Testis (tissue), 3 donors: Measurements from ENCODE around the gene MMP23B. TPM values are rescaled to one million over a fixed set of nuclear protein-coding genes. Genes with fewer than 3 reads are reported as not detected.

Experiments used
- DNase-seq: peaks from one replicate; pipeline ENCODE4 v3.0.0-alpha.2; 2019
- H3K27ac ChIP-seq, 2 donors: fragments of 200-600 bp; sonication (generic); one replicate each; pipeline ENCODE4 v1.5.1; 2019
- H3K27me3 ChIP-seq: fragments of 200-600 bp; sonication (generic); one replicate; pipeline ENCODE4 v1.5.1; 2019
- H3K36me3 ChIP-seq: fragments of 200-600 bp; sonication (generic); one replicate; pipeline ENCODE4 v1.5.1; 2017; ENCODE audit warnings: low read depth; ENCODE audit errors: missing control alignments
- H3K4me1 ChIP-seq: fragments of 200-600 bp; sonication (generic); one replicate; pipeline ENCODE4 v1.5.1; 2019
- H3K4me3 ChIP-seq, 2 donors: fragments of 200-600 bp; sonication (generic); one replicate each; pipeline ENCODE4 v1.5.1; 2017 to 2019
- H3K9me3 ChIP-seq: fragments of 200-600 bp; sonication (generic); one replicate; pipeline ENCODE4 v1.5.1; 2017
- CTCF ChIP-seq, 3 experiments: fragments of 450-650 bp in 2 of 3; fragments of 200-600 bp in 1 of 3; sonication (generic) in 1 of 3; IDR thresholded peaks; one replicate each; pipeline ENCODE4 v1.5.1; 2016 to 2019; ENCODE audit warnings: antibody characterized with exemption in 3 of 3, mild to moderate bottlenecking in 2 of 3, moderate library complexity in 1 of 3
- POLR2A ChIP-seq: fragments of 450-650 bp; IDR thresholded peaks from one replicate; pipeline ENCODE4 v1.6.1; 2017; ENCODE audit warnings: antibody characterized with exemption, mild to moderate bottlenecking, moderate library complexity
- WGBS, 2 donors: methylation state at CpG; one replicate each; pipeline ENCODE4 v1.1.5; 2018; 5-methylcytosine and 5-hydroxymethylcytosine counted together
- intact Hi-C: fragments of 100-400 bp; cut with DNase I; formaldehyde crosslinking; loops from one replicate; pipeline ENCODE4 v1.15.1; 2023; ENCODE audit warnings: low total_unique reads
- polyA plus RNA-seq: library from polyadenylated mRNA; stranded (reverse); fragments of 350-450 nt; fragmentation: Illumina TruSeq; extraction: RNeasy Lipid Tissue Mini Kit (QIAGEN cat#74804); gene quantifications from one replicate; pipeline ENCODE4 v1.2.3, GENCODE V29; 2014; ENCODE audit warnings: low read depth, low replicate concordance; ENCODE audit not compliant: insufficient read depth
- total RNA-seq, 2 donors: library from RNA; depleted of rRNA; stranded (reverse); fragments of >200 nt; gene quantifications; one replicate each; pipeline ENCODE4 v1.2.3, GENCODE V29; 2016

Gene MMP23B
- total and polyA plus RNA-seq, 3 donors from 2014 or later, result 13.1 to 50.2 (median 49.0) TPM

GRCh38 chr1:1603671-1604373 lies 28.2 kb upstream of the MMP23B start:
- H3K4me3 ChIP-seq, result no peak overlapping the region
- H3K27me3 ChIP-seq, result no peaks in the 10 kb centered on the region
- H3K4me1 ChIP-seq, result peaks cover 10% of the 10 kb centered on the region
- intact Hi-C loops, result no loop called here
- H3K9me3 ChIP-seq, result no peaks in the 10 kb centered on the region
- TF ChIP-seq CTCF (IDR thresholded peaks at IDR 0.05) (no peak), POLR2A (no peak)
- H3K36me3 ChIP-seq, result no peaks in the 10 kb centered on the region
- DNase-seq, result no peak
- WGBS, 2 donors, result 82 to 90% methylated on average over 10 to 13 of the region's 13 CpGs
- H3K27ac ChIP-seq, result no peak overlapping the region

GRCh38 chr1:1604374-1605033 lies 27.5 kb upstream of the MMP23B start:
- H3K9me3 ChIP-seq, result no peaks in the 10 kb centered on the region
- intact Hi-C loops, result no loop called here
- no peaks in the 10 kb centered on the region for H3K36me3 ChIP-seq
- no peak overlapping the region for H3K4me3 ChIP-seq
- 88% methylated on average over 8 to 15 of the region's 15 CpGs for WGBS, 2 donors
- TF ChIP-seq POLR2A (no peak), CTCF (IDR thresholded peaks at IDR 0.05) (no peak)
- H3K27me3 ChIP-seq, result no peaks in the 10 kb centered on the region
- no peak for DNase-seq
- no peak overlapping the region for H3K27ac ChIP-seq
- H3K4me1 ChIP-seq, result peaks cover 10% of the 10 kb centered on the region

GRCh38 chr1:1605034-1605591 lies 26.9 kb upstream of the MMP23B start:
- TF ChIP-seq CTCF (IDR thresholded peaks at IDR 0.05), result no peak
- intact Hi-C loops, result no loop called here
- H3K27me3 ChIP-seq, result no peaks in the 10 kb centered on the region
- H3K4me1 ChIP-seq, result peaks cover 10% of the 10 kb centered on the region
- no peaks in the 10 kb centered on the region for H3K9me3 ChIP-seq
- H3K4me3 ChIP-seq, result no peak overlapping the region
- no peak for DNase-seq
- no peak overlapping the region for H3K27ac ChIP-seq
- WGBS, 2 donors, result 72 to 85% methylated on average over 10 to 14 of the region's 14 CpGs
- H3K36me3 ChIP-seq, result no peaks in the 10 kb centered on the region

GRCh38 chr1:1605724-1606123 lies 26.2 kb upstream of the MMP23B start:
- WGBS, 2 donors, result 83 to 90% methylated on average over 4 to 17 of the region's 17 CpGs
- DNase-seq, result no peak
- Histone ChIP-seq H3K36me3 (no peaks in the 10 kb centered on the region), H3K4me3 (no peak overlapping the region), H3K27me3 (no peaks in the 10 kb centered on the region), H3K27ac (no peak overlapping the region), H3K4me1 (peaks cover 9% of the 10 kb centered on the region), H3K9me3 (no peaks in the 10 kb centered on the region)
- intact Hi-C loops, result no loop called here
- no peak for TF ChIP-seq POLR2A
- TF ChIP-seq CTCF (IDR thresholded peaks at IDR 0.05), result no peak
